ENCODE results near the gene CEP120. TPM values are rescaled to one million over a fixed set of nuclear protein-coding genes. Genes with fewer than 3 reads are reported as not detected.

Gene CEP120
- polyA plus RNA-seq, 2 of the 4 experiments (the other 2 are of a cell fraction): 10.1 to 40.8 TPM

DNA sequence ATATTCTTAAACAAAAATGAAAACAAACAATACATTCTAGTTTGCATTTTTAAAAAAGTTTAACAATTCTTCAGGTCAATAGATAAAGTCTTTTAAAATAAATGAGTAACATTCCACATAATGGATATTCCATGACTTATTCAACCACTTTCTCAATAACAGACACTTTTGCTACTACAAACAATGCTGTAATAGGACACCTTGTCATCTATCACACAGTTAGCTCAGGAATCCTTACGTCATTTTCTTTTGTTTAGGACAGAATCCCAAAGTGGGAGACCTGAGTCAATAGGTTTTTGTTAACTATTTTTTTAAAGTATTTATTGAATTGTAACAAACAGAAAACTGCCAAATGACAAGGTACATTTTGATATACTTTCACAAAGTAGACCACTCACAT lies 72.5 kb downstream of the CEP120 start:
- DNase-seq (ENCODE audit: low read depth in 1 of 2, low spot score in 1 of 2): no peak
- POLR2A ChIA-PET: no interaction called here
- CTCF ChIA-PET: no interaction called here
- Histone ChIP-seq H3K27ac (no peak overlapping the region), H3K4me3 (no peak overlapping the region), H3K4me1 (peaks cover 10% of the 10 kb centered on the region; the same call in 2 of the 3 replicates), H3K4me2 (no peak overlapping the region), H3K9me3 (0 out of 3 replicates have a peak, but pooled peaks cover 3% of the 10 kb centered on the region)
- ATAC-seq: no peak
- WGBS (ENCODE audit: missing lambda C conversion rate): 78% methylated on average over 1 of the region's 1 CpG
- TF ChIP-seq RNF2 (IDR thresholded peaks at IDR 0.05; ENCODE audit: borderline replicate concordance, low read depth) (no peak), MAZ (IDR thresholded peaks at IDR 0.05; ENCODE audit: borderline replicate concordance, low read depth, low read length) (no peak), JUN (IDR thresholded peaks at IDR 0.05) (no peak), ZSCAN20 (CRISPR knock-in tag; IDR thresholded peaks at IDR 0.05) (no peak), CHD4 (IDR thresholded peaks at IDR 0.05; ENCODE audit: borderline replicate concordance) (no peak), FOSB (CRISPR knock-in tag; IDR thresholded peaks at IDR 0.05) (no peak), GATA3 (IDR thresholded peaks at IDR 0.05; ENCODE audit: borderline replicate concordance) (no peak), JUNB (IDR thresholded peaks at IDR 0.05) (no peak), CHD2 (IDR thresholded peaks at IDR 0.05; ENCODE audit: low read length, partially characterized antibody) (no peak)
- TF ChIP-seq, protein P1, sequence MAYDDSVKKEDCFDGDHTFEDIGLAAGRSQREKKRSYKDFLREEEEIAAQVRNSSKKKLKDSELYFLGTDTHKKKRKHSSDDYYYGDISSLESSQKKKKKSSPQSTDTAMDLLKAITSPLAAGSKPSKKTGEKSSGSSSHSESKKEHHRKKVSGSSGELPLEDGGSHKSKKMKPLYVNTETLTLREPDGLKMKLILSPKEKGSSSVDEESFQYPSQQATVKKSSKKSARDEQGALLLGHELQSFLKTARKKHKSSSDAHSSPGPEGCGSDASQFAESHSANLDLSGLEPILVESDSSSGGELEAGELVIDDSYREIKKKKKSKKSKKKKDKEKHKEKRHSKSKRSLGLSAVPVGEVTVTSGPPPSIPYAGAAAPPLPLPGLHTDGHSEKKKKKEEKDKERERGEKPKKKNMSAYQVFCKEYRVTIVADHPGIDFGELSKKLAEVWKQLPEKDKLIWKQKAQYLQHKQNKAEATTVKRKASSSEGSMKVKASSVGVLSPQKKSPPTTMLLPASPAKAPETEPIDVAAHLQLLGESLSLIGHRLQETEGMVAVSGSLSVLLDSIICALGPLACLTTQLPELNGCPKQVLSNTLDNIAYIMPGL (CRISPR knock-in tag; IDR thresholded peaks at IDR 0.05; ENCODE audit: borderline replicate concordance): no peak
- FAIRE-seq: no peak

DNA sequence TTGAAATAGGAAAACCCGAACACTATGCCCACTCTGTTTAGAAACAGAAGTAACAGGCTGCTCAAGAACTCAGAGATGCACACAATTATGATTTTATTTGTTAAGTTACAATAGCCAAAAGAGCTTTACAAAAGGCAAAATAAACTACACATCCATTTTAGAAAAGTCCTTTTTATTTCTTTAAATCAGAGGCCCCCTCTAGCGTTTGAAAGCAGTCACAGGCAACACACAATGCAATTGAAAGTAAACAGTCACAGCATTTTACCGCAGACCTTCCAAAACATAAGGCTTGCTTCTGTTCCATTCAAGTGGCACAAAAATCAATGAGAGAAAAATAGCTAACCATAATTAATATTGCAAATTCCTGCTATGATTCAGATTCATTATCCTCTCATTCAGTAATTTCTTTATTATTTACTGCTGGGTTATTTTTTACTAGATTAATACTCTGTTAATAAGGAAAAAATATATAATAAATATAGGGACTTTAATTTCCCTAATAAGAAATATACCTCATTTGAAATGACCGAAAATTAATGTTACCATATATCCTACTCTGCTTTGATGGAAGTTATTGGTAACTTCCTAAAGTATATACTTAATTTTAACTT lies 78.3 kb downstream of the CEP120 start:
- POLR2A ChIA-PET: no interaction called here
- 55% methylated on average over 4 of the region's 4 CpGs for WGBS (ENCODE audit: missing lambda C conversion rate)
- Histone ChIP-seq H3K4me2 (no peak overlapping the region), H3K4me1 (no peaks in the 10 kb centered on the region), H3K4me3 (no peak overlapping the region), H3K9me3 (no peaks in the 10 kb centered on the region), H3K27ac (no peak overlapping the region)
- FAIRE-seq: peak; percentile 91
- DNase-seq (ENCODE audit: low read depth in 1 of 2, low spot score in 1 of 2): peak; percentile 2 to 28
- CTCF ChIA-PET: interaction anchor here (0.6 to 1.2 kb wide), 8 partner anchors 10 to 844 kb away, joined by 3 to 5 read pairs (median 4); no protein-coding TSS in a partner anchor
- ATAC-seq: peak in 1 of 2 experiments; percentile 63; a peak in 3 of 6 replicates
- TF ChIP-seq RCOR1 (IDR thresholded peaks at IDR 0.05; ENCODE audit: low read depth, low read length) (no peak), ZNF302 (CRISPR knock-in tag; IDR thresholded peaks at IDR 0.05) (no peak), HOXB5 (CRISPR knock-in tag; IDR thresholded peaks at IDR 0.05) (no peak), HOXA7 (CRISPR knock-in tag; IDR thresholded peaks at IDR 0.05) (no peak), SMC3 (IDR thresholded peaks at IDR 0.05) (peak; percentile 56; the same call in 2 of the 3 replicates), EP300 (IDR thresholded peaks at IDR 0.05) (no peak), POLR2A (IDR thresholded peaks at IDR 0.05; ENCODE audit: low read length) (no peak), ZSCAN20 (CRISPR knock-in tag; IDR thresholded peaks at IDR 0.05) (no peak), RFX5 (IDR thresholded peaks at IDR 0.05) (no peak), CHD4 (IDR thresholded peaks at IDR 0.05; ENCODE audit: borderline replicate concordance) (no peak), RAD21 (conservative IDR thresholded peaks at IDR 0.05 in 1 of 2, IDR thresholded peaks at IDR 0.05 in 1 of 2) (peak; percentile 57), TFCP2L1 (CRISPR knock-in tag; IDR thresholded peaks at IDR 0.05) (no peak), MYC (IDR thresholded peaks at IDR 0.05; ENCODE audit: borderline replicate concordance, low read length) (no peak), KDM5A (IDR thresholded peaks at IDR 0.05) (no peak), RARB (CRISPR knock-in tag; IDR thresholded peaks at IDR 0.05) (no peak), JUNB (IDR thresholded peaks at IDR 0.05) (no peak)
- TF ChIP-seq, protein P2, sequence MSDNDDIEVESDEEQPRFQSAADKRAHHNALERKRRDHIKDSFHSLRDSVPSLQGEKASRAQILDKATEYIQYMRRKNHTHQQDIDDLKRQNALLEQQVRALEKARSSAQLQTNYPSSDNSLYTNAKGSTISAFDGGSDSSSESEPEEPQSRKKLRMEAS (IDR thresholded peaks at IDR 0.05): no peak
- TF ChIP-seq, protein P3, sequence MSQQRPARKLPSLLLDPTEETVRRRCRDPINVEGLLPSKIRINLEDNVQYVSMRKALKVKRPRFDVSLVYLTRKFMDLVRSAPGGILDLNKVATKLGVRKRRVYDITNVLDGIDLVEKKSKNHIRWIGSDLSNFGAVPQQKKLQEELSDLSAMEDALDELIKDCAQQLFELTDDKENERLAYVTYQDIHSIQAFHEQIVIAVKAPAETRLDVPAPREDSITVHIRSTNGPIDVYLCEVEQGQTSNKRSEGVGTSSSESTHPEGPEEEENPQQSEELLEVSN (IDR thresholded peaks at IDR 0.05; ENCODE audit: borderline replicate concordance, low read depth): no peak
- TF ChIP-seq, protein P4, sequence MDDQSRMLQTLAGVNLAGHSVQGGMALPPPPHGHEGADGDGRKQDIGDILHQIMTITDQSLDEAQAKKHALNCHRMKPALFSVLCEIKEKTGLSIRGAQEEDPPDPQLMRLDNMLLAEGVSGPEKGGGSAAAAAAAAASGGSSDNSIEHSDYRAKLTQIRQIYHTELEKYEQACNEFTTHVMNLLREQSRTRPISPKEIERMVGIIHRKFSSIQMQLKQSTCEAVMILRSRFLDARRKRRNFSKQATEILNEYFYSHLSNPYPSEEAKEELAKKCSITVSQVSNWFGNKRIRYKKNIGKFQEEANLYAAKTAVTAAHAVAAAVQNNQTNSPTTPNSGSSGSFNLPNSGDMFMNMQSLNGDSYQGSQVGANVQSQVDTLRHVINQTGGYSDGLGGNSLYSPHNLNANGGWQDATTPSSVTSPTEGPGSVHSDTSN (IDR thresholded peaks at IDR 0.05): no peak
- TF ChIP-seq, protein P5, sequence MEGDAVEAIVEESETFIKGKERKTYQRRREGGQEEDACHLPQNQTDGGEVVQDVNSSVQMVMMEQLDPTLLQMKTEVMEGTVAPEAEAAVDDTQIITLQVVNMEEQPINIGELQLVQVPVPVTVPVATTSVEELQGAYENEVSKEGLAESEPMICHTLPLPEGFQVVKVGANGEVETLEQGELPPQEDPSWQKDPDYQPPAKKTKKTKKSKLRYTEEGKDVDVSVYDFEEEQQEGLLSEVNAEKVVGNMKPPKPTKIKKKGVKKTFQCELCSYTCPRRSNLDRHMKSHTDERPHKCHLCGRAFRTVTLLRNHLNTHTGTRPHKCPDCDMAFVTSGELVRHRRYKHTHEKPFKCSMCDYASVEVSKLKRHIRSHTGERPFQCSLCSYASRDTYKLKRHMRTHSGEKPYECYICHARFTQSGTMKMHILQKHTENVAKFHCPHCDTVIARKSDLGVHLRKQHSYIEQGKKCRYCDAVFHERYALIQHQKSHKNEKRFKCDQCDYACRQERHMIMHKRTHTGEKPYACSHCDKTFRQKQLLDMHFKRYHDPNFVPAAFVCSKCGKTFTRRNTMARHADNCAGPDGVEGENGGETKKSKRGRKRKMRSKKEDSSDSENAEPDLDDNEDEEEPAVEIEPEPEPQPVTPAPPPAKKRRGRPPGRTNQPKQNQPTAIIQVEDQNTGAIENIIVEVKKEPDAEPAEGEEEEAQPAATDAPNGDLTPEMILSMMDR (IDR thresholded peaks at IDR 0.05): peak; percentile 59
